ENCODE measurements around the gene FGFR2.

GRCh38 chr10:121615836-121616235 lies 17.6 kb upstream of the FGFR2 start:
- TF ChIP-seq CTCF (IDR thresholded peaks at IDR 0.05; ENCODE audit: insufficient read depth, low read depth, low read length) (no peak), EZH2 (IDR thresholded peaks at IDR 0.05; ENCODE audit: insufficient read depth, low read length) (no peak)

All from astrocyte (in vitro differentiated cells and primary cell).